NCI-H524 treated with DMSO at 0.1 percent for 48 hours (cell line): ENCODE measurements around the gene MGLL.
"Not testable (repeated sequence)": the region's sequence is repeated elsewhere in the genome, so short reads cannot be mapped to it uniquely, and the experiment has no call there.

Experiments
- DNase-seq: peaks from one replicate; lab custom pipeline; 2025; lab: John Stamatoyannopoulos, UW

The MGLL gene

GRCh38 chr3:127688416-127689265 is 133.7 kb downstream of the MGLL start:
- peak; percentile 92 for DNase-seq

GRCh38 chr3:127688022-127688415 is 134.3 kb downstream of the MGLL start:
- no peak for DNase-seq

- DNase-seq: no peak
Measured at GRCh38 chr3:127687228-127687737, 135.0 kb downstream of the MGLL start.

GRCh38 chr3:127686512-127686894 is 135.8 kb downstream of the MGLL start:
- no peak for DNase-seq

GRCh38 chr3:127685708-127686511 is 136.4 kb downstream of the MGLL start:
- no peak for DNase-seq

GRCh38 chr3:127684871-127685707 is 137.2 kb downstream of the MGLL start:
- no peak for DNase-seq

GRCh38 chr3:127682561-127682960 is 139.8 kb downstream of the MGLL start:
- DNase-seq: no peak

GRCh38 chr3:127682175-127682554 is 140.2 kb downstream of the MGLL start:
- not testable (repeated sequence) for DNase-seq

- no peak for DNase-seq
Measured at GRCh38 chr3:127680798-127681221, 141.5 kb downstream of the MGLL start.

GRCh38 chr3:127680146-127680661 is 142.1 kb downstream of the MGLL start:
- no peak for DNase-seq

GRCh38 chr3:127679534-127680145 is 142.7 kb downstream of the MGLL start:
- no peak for DNase-seq

GRCh38 chr3:127678611-127679533 is 143.4 kb downstream of the MGLL start:
- DNase-seq: no peak

GRCh38 chr3:127678315-127678599 is 144.1 kb downstream of the MGLL start:
- DNase-seq: no peak

- no peak for DNase-seq
Measured at GRCh38 chr3:127677541-127678314, 144.6 kb downstream of the MGLL start.

- DNase-seq: no peak
Measured at GRCh38 chr3:127676921-127677351, 145.4 kb downstream of the MGLL start.

GRCh38 chr3:127676456-127676855 is 145.9 kb downstream of the MGLL start:
- DNase-seq: peak; percentile 14

GRCh38 chr3:127675651-127676391 is 146.5 kb downstream of the MGLL start:
- DNase-seq: no peak

GRCh38 chr3:127674790-127675189 is 147.5 kb downstream of the MGLL start:
- no peak for DNase-seq
